Measurements from ENCODE around the gene FBLIM1.

Gene FBLIM1

GRCh38 chr1:15748690-15749398 is 9.8 kb upstream of the FBLIM1 start:
- DNase-seq: no peak

DNA sequence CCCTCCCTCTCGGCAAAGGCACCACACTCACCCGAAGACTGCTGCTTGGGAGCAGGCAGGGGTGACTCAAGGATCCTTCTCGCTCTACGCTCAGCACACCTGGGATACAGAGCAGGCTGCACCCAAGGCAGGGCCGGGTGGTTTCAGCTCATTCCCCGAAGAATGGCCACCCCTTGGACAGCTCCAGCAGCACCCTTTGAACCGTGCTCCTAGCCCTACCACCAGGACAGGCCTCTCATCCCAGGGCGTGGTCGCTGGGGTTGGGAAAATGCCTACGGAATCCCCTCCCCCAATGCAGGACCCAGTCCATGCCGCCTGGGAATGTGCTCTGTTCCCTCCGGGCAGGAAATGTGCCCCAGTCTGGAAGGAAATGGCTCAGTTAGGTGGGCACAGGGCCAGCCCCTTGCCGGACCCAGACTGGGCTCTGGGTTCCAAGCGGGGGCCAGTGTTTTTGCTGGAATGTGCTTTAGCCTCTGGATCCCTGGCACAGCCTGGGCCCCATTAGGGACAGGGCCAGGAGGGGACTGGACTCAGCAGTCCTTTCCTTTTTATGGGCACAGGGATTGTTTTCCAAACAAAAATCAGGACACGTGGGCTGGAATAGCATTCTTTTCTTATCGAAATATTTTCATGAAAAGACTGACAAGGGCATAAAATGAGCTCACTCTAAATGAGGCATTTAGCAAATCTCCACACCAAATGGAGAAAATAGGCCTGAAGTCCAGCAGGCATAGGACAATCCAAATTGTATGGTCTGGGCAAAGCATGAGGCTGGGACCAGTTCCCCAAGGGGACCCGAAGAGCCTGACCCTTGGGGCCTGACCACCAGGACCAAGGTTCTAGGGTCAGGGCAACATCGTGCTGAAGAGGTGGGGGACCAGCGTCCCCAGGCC is 8.9 kb upstream of the FBLIM1 start:
- no peak for DNase-seq

DNA sequence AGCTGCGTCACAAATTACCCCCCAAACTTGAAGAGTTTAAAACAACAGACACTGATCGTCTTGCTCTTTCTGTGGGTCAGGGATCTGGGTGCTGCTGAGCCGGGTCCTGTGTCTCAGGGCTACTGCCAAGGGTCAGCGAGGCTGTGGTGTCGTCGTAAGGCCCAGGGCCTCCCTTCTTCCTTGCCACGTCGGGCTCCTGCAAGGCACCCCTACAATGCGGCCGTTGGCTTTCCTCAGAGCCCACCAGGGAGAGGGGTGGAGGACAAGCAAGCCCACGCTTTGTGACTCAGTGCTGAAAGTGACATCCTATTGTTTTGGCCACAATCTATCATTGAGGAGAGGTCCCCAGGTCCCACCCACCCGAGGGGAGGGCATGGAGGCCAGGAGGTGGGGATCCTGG is 7.7 kb upstream of the FBLIM1 start:
- DNase-seq: no peak

DNA sequence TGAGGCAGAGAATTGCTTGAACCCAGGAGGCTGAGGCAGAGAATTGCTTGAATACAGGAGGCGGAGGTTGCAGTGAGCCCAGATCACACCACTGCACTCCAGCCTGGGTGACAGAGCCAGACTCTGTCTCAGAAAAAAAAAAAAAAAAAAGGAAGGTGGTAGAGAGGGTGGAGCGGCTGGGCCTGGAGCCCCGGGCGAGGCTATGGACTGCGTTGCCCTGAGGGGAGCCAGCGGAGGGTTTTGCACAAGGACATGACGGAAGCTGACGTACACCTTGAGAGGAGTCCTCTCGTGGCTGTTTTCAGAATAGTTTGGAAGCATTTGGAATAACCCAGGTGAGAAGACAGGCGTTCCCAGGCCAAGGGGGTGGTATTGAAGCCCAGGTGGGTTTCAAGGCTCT is 6.9 kb upstream of the FBLIM1 start:
- no peak for DNase-seq

- no peak for DNase-seq
These were observed 4.8 kb upstream of the FBLIM1 start for GRCh38 chr1:15753776-15754175.

DNA sequence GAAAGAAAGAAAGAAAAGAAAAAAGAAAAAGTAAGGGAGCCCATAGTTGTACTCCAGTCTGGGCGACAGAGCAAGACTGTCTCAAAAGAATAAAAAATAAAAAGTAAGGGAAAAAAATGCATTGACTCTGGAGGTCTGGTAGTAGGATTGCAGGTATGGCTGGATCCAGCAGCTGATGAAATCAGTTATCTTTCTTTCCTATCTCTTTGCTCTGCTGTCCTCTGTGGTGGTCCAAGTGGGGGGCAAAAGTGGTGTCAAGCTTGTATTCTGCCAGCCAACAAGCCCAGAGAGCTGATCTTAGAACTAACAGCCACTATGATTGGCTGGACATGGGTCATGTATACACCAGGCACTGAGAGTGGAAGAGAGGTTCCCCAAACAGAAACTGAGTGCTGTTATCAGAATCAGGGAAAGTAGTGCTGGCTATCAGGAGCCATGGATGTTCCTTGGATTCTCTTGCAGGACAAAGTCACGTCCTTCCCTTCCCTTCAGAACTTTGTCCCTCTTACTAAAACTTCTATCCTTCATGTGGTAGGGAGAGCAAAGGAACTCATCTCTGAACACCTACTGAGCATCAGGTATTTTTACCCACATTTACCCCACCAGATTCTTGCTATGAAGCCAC is 3.5 kb upstream of the FBLIM1 start:
- no peak for DNase-seq

DNA sequence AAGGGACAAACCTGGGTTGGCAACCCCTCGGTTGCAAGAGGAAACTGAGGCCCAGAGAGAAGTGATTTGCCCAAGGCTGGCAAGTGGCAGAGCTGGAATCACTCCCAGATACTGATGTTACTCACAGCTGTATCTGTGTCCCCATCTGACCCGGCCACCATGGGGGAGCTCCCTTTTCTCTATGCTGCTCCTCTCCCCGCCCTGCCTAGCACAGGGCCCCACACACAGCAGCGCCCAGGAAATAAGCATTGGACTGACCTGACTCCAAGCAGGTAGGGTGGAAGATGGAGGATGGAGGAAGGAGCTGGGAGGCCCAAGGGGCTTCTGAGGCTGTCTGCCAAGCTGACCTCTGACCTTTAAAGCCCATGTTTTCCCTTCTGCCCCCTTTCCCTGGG is 3.0 kb upstream of the FBLIM1 start:
- DNase-seq: no peak

GRCh38 chr1:15756143-15757015 is 2.2 kb upstream of the FBLIM1 start:
- DNase-seq: no peak

GRCh38 chr1:15757016-15757543 is 1.5 kb upstream of the FBLIM1 start:
- DNase-seq: no peak

DNA sequence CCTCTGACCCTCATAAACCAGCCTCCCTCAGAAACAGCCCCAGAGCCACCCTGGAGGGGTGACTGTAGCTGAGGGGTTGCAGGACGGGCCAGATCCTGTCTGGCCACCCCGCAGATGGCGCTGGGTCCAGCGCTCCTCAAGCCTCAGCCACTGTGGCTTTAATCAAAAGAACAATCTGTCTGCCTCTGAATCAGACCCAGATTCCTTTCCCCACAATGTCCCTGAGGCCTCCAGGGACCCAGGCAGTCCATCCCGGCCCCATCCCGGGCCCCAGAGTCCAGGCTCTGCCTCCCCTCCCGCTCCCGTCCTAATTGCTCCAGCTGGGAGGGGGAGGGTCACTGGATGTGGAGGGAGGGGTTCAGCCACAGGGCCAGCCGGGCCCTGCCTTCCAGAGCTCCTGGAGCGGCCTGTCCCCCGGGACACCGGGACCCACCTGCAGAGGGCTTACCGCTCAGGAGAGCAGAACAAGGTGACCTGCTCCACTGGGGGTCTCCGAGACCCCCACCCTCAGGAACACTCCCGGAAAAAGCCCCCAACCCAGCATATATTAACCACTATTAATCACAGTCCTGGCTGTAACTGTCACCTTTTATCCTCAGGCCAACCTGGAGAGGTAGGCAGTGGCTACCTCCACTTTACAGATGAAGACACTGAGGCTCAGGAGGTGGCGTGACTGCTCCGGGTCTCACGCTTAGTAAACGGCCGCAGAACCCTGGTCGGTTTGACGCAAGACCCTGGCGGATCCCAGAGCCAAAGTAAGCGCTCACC is 836 bp upstream of the FBLIM1 start:
- no peak for DNase-seq

DNA sequence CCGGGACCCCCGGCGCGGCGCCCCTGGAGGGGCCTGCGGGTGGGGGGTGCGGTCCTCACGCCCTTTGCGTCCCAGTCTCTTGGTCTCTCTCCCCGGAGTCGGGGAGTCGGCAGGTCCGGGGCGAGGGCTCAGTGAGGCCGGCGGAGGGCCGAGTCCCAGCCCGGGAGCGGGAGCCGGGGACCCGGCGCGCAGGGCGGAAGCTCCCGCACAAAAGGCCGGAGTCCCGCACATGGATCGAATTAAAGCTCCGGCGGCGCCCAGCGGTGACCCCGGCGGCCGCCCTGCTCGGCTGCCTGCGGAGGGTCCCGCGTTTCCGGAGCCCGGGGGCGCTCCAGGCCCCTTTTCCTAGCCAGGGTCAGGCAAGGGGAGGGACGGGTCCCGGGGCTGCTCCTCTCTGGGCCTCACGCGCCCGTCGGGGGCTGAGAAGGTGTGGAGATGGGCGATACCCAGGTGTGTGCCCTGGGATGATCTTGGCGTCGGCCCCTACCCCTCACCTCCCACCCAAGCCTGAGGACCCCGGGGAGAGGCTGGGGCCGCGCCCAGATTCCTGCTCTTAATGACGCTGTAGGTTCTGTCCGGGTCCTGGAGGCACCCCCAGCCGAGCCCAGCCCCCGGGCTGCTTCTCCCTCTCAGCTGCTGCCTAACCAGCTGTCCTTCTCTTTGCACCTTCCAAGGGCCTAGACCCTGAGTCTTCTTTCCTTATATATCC is 512 bp downstream of the FBLIM1 start:
- no peak for DNase-seq

DNA sequence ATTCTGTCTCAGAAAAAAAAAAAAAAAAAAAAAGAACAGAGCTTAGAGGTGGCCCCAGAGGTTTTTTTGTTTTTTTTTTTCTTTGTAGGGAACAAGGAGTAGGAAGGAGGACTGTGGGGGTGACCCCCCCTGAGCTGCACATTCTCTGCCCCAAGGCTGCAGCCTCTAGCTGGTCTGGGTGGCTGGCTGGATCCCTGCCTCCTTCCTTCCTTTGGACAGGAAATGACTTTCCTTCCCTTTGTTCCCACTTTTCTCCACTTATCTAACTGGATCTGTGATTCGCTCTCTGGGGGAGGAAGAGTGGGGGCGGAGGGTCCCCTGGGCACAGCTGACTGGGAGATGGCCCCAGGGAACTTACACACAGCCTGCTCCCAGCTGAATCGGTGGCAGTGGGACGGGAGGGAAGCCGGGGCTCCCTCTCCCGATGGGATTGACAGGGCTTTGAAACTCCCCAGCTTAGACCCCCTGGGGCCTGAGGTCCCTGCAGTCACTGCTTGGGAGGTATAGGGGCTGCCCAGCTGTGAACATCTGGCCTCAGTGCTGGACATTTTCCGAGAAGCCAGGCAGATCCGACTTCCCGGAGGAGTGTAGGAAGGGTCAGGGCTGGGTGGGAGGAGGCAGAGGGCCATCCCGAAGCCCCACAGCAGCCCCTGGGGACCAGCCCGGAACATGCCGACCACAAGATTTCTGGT is 2.1 kb downstream of the FBLIM1 start:
- no peak for DNase-seq

DNA sequence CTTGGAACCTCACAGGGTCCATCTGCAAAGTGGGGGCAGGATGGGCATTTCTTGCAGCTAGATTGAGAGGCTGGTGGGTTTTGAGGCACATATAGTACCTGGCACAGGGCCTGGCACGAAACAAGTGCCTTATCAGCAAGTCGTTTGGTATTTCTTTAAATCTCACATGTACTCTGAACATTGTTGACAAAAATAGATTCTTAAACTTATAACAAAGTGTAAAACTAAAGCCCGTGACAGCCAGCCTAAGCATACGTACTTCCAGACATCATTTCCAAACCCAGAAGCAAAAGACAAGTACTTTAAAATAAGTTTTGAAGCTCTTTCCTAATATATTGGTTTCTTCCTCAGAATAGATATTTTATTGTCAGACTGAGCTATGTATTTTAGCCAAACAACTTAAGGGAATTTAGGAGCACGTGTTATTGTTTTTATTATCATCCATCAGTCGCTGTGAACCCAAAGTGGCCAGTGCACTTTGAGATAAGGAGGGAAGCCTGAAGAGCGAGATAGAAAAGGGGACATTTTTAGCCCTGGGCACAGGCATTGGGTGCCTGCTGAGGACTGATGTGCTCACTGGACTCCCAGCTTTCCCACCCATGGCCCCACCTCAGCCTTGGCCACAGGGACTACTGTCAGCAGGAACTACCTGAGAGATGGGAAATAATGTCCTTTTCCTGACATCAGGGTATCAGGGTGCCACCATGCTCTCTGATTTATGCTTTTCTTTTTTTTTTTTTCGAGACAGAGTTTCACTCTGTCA is 3.0 kb downstream of the FBLIM1 start:
- DNase-seq: no peak

GRCh38 chr1:15762546-15762945 is 4.0 kb downstream of the FBLIM1 start:
- no peak for DNase-seq

- no peak for DNase-seq
These were observed 5.7 kb downstream of the FBLIM1 start for GRCh38 chr1:15764269-15764764.

DNA sequence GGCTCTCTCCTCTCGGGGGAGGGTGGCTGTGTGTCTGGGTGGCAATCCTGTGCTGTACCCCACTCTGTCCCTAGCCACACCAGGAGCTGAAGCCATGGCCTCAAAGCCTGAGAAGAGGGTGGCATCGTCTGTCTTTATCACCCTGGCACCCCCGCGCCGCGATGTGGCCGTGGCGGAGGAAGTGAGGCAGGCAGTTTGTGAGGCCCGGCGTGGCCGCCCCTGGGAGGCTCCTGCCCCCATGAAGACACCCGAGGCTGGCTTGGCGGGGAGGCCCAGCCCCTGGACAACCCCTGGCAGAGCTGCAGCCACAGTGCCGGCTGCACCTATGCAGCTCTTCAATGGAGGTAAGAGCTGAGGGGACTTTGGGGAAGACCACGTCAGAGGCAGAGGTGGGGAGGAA is 6.3 kb downstream of the FBLIM1 start:
- DNase-seq: no peak

GRCh38 chr1:15765495-15766194 is 7.0 kb downstream of the FBLIM1 start:
- no peak for DNase-seq

DNA sequence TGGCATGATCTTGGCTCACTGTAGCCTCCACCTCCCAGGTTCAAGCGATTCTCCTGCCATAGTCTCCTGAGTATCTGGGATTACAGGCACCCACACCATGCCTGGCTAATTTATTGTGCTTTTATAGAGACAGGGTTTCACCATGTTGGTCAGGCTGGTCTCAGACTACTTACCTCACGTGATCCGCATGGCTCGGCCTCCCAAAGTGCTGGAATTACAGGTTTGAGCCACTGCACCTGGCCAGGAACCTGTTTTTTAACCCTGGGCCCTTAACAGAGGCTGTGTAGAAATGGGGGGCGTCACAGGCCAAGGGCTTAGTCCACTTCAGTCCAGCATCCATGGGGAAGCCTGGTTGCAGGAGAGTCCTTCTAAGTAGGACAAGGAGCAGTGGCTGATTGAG is 9.3 kb downstream of the FBLIM1 start:
- no peak for DNase-seq

DNA sequence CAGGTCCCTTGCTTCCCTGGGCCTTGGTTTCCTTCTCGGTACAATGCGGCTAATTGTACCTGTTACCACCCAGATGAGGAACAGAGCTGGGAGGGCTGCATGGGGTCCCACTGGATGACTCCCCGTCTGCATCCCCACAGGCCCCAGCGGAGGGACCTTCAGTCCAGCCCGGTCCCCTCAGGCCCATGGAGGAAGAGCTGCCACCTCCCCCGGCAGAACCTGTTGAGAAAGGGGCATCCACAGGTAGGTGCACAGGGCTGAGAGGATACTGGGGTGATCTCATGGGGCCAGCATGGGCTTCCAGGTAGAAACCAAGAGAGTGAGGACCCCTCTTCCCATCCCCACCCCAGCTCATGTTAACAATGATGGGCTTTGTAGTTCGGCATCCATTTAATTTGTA is 9.8 kb downstream of the FBLIM1 start:
- DNase-seq: no peak
